GM12892 (cell line): ENCODE data around the gene AFDN.

Source experiments
- POLR2A ChIP-seq: IDR thresholded peaks from 2 replicates; pipeline ENCODE4 v1.6.1; 2011; ENCODE audit warnings: low read depth, low read length, control low read depth
- POLR2AphosphoS5 ChIP-seq: IDR thresholded peaks from 2 replicates; pipeline ENCODE4 v1.6.1; 2011; ENCODE audit warnings: low read depth, low read length, control low read depth

DNA sequence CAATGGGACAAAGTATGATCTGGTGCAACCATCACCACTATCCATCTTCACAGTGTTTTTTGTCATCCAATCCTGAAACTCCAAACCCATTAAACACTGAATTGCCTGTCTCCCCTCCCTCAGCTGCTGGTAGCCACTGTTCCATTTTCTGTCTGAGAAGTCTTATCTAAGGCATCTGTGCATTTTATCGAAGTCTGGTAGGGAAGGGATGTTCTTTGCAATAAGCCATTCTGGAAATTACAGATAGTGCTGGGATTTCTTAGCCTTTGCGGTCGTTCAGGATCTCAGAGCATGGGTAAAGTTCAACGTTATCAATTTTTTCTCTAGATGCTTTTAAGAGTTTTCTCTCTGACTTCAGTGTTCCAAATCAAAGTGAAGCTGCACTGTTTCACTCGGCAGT is 194.9 kb downstream of the AFDN start:
- no peak for TF ChIP-seq POLR2A
- TF ChIP-seq POLR2AphosphoS5, result no peak
